PFSK-1 (cell line): ENCODE data around the gene VWA3B.

Experiments used
- FOXP2 ChIP-seq: optimal IDR thresholded peaks from 2 replicates; pipeline ENCODE3; 2011; ENCODE audit warnings: borderline replicate concordance, control low read depth, inconsistent platforms; ENCODE audit not compliant: insufficient read depth; ENCODE audit errors: extremely low read length, extremely low read depth
- POLR2AphosphoS5 ChIP-seq: IDR thresholded peaks from 2 replicates; pipeline ENCODE4 v1.6.1; 2012; ENCODE audit warnings: low read depth, mild to moderate bottlenecking, control low read depth, low read length, moderate library complexity
- SIN3A ChIP-seq: IDR thresholded peaks from 2 replicates; pipeline ENCODE4 v1.6.1; 2012; ENCODE audit warnings: mild to moderate bottlenecking, low read length, moderate library complexity, borderline replicate concordance; ENCODE audit not compliant: insufficient read depth
- TAF1 ChIP-seq: IDR thresholded peaks from 2 replicates; pipeline ENCODE4 v1.6.1; 2012; ENCODE audit warnings: low read length, control low read depth, borderline replicate concordance; ENCODE audit not compliant: insufficient read depth
- TF ChIP-seq, protein P1 (sequence below), 2 experiments: IDR thresholded peaks; 2 replicates each; pipeline versions ENCODE4 v1.6.1 to v1.8.0; 2011 to 2012; ENCODE audit warnings: low read depth in 2 of 2, low read length in 2 of 2, control low read depth in 1 of 2, inconsistent platforms in 1 of 2, mild to moderate bottlenecking in 1 of 2, moderate library complexity in 1 of 2; ENCODE audit not compliant: insufficient read depth in 1 of 2

VWA3B gene

GRCh38 chr2:98187194-98187593 is 100.2 kb downstream of the VWA3B start:
- no peak for TF ChIP-seq FOXP2
- TF ChIP-seq, protein P1, sequence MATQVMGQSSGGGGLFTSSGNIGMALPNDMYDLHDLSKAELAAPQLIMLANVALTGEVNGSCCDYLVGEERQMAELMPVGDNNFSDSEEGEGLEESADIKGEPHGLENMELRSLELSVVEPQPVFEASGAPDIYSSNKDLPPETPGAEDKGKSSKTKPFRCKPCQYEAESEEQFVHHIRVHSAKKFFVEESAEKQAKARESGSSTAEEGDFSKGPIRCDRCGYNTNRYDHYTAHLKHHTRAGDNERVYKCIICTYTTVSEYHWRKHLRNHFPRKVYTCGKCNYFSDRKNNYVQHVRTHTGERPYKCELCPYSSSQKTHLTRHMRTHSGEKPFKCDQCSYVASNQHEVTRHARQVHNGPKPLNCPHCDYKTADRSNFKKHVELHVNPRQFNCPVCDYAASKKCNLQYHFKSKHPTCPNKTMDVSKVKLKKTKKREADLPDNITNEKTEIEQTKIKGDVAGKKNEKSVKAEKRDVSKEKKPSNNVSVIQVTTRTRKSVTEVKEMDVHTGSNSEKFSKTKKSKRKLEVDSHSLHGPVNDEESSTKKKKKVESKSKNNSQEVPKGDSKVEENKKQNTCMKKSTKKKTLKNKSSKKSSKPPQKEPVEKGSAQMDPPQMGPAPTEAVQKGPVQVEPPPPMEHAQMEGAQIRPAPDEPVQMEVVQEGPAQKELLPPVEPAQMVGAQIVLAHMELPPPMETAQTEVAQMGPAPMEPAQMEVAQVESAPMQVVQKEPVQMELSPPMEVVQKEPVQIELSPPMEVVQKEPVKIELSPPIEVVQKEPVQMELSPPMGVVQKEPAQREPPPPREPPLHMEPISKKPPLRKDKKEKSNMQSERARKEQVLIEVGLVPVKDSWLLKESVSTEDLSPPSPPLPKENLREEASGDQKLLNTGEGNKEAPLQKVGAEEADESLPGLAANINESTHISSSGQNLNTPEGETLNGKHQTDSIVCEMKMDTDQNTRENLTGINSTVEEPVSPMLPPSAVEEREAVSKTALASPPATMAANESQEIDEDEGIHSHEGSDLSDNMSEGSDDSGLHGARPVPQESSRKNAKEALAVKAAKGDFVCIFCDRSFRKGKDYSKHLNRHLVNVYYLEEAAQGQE (IDR thresholded peaks at IDR 0.05; ENCODE audit: insufficient read depth in 1 of 2, low read depth in 2 of 2, low read length in 2 of 2): no peak
- no peak for TF ChIP-seq SIN3A
- TF ChIP-seq TAF1: no peak
- no peak for TF ChIP-seq POLR2AphosphoS5

DNA sequence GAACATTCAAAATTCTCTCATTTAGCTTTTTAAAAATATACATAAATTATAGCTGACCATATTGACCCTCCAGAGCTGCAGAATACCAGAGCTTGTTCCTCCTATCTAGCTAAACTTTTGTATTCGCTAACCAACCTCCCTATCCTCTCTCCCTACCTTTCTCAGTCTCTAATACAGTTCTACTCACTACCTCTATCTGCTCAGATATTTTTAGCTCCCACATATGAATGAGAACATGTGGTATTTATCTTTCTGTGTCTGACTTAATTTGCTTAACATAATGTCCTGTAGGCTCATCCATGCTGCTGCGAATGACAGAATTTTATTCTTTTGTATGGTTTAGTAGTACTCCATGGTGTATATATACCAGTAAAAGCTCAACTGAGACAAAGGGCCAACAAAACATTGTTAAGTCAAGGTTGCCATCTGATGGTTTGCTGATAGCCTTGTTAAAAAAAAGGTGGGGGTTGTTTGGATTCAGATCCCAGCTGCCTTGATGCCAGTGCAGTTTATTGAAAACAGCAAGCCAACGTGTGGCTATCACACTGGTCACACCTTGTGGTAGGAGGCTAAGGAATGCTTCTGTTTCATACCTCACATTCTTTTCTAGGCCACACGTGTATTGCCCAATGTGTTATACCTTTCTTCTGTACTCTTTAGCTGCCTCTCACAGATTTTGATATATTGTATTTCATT is 101.5 kb downstream of the VWA3B start:
- TF ChIP-seq, protein P1 (IDR thresholded peaks at IDR 0.05; ENCODE audit: insufficient read depth in 1 of 2, low read depth in 2 of 2, low read length in 2 of 2): no peak
- TF ChIP-seq TAF1 (no peak), FOXP2 (no peak), POLR2AphosphoS5 (no peak)

- TF ChIP-seq SIN3A (no peak), FOXP2 (no peak), POLR2AphosphoS5 (no peak), TAF1 (no peak)
- TF ChIP-seq, protein P1 (IDR thresholded peaks at IDR 0.05; ENCODE audit: insufficient read depth in 1 of 2, low read depth in 2 of 2, low read length in 2 of 2): no peak
Observed at GRCh38 chr2:98191883-98192282, 104.9 kb downstream of the VWA3B start.

DNA sequence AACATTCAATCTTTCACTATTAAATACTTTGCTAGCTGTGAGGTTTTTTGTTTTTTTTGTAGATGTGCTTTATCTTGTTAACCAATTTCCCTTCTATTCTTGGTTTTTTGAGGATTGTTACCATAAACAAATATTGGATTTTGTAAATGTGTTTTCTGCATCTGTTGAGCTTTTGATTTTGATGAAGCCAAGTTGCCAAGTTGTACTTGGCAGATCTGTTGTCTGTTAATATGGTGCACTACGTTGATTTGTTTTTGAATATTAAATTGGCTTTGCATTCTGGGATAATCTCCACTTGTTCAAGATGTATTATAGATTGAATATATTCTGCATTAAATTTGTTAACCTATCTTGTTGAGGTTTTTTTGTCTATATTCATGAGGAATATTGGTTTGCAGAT is 114.6 kb downstream of the VWA3B start:
- no peak for TF ChIP-seq FOXP2
- no peak for TF ChIP-seq TAF1
- TF ChIP-seq POLR2AphosphoS5: no peak
- TF ChIP-seq, protein P1 (IDR thresholded peaks at IDR 0.05; ENCODE audit: insufficient read depth in 1 of 2, low read depth in 2 of 2, low read length in 2 of 2): no peak
- TF ChIP-seq SIN3A: no peak
